GM21717 (cell line): Measurements from ENCODE around the gene NXPH3.
"Not testable (repeated sequence)": the region's sequence is repeated elsewhere in the genome, so short reads cannot be mapped to it uniquely, and the experiment has no call there.

ENCODE experiments used
- ATAC-seq: cut with Tn5 transposase; IDR thresholded peaks from one replicate; pipeline ENCODE4 v1.9.1; 2021; ENCODE audit warnings: mild to moderate bottlenecking, moderate library complexity; ENCODE audit not compliant: unreplicated experiment

The NXPH3 gene

GRCh38 chr17:49575679-49576087 is at the start of gene NXPH3:
Gene NXPH3, plus strand, starts transcription at chr17:49575871. Its CDS starts 349 bp downstream, at chr17:49576220.
- ATAC-seq: no peak

- no peak for ATAC-seq
Measured at GRCh38 chr17:49527927-49528651, 47.6 kb upstream of the NXPH3 start.

GRCh38 chr17:49528966-49529365 is 46.7 kb upstream of the NXPH3 start:
- no peak for ATAC-seq

- no peak for ATAC-seq
Measured at GRCh38 chr17:49530118-49530517, 45.6 kb upstream of the NXPH3 start.

GRCh38 chr17:49543860-49544259 is 31.8 kb upstream of the NXPH3 start:
- no peak for ATAC-seq

- ATAC-seq: no peak
Measured at GRCh38 chr17:49545007-49545660, 30.5 kb upstream of the NXPH3 start.

- ATAC-seq: no peak
Measured at GRCh38 chr17:49545806-49546545, 29.7 kb upstream of the NXPH3 start.

- ATAC-seq: no peak
Measured at GRCh38 chr17:49546546-49547535, 28.8 kb upstream of the NXPH3 start.

- no peak for ATAC-seq
Measured at GRCh38 chr17:49547566-49547965, 28.1 kb upstream of the NXPH3 start.

- no peak for ATAC-seq
Measured at GRCh38 chr17:49548051-49548505, 27.6 kb upstream of the NXPH3 start.

GRCh38 chr17:49548506-49549310 is 27.0 kb upstream of the NXPH3 start:
- ATAC-seq: no peak

GRCh38 chr17:49549311-49549605 is 26.4 kb upstream of the NXPH3 start:
- ATAC-seq: no peak

GRCh38 chr17:49549691-49550678 is 25.7 kb upstream of the NXPH3 start:
- no peak for ATAC-seq

GRCh38 chr17:49550764-49551163 is 24.9 kb upstream of the NXPH3 start:
- not testable (repeated sequence) for ATAC-seq

- no peak for ATAC-seq
Measured at GRCh38 chr17:49551221-49552069, 24.2 kb upstream of the NXPH3 start.

- ATAC-seq: no peak
Measured at GRCh38 chr17:49552070-49552751, 23.5 kb upstream of the NXPH3 start.

- no peak for ATAC-seq
Measured at GRCh38 chr17:49553676-49554335, 21.9 kb upstream of the NXPH3 start.
